Measurements from ENCODE around the gene CELF4.
A peak's percentile ranks its signal among the peaks of the same experiment; 100 is the strongest.

CELF4 gene

DNA sequence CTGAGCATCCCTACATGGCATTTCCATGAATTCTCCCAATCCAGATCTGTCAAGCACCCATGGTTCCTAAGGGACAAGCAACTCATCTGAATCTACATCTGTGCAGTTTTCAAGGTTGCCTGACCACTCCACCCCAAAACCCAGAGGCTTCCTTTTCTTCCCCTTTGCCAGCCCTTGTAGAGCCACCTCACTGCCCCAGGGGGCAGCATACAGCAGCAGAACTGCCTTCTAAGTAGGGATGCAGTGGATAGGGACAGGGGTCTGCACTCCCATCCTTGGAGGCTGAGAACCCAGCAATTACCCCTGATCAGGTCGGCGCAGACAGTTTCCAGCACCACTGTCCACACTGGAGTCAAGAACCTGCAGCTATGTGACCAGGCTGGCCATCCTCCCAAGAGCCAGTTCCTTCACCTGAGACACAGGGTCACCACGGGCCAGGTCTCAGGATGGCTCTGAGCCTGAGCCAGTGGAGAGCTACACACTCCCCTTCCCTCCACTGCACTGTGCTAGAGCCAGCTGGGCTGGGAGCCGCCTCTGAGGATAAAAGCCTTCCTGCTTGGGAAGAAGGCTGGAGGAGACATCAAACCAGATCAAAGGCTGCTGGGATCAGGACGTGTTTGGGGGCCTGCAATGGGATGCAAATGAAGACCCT is 283.1 kb downstream of the CELF4 start:
- TF ChIP-seq, protein P1, sequence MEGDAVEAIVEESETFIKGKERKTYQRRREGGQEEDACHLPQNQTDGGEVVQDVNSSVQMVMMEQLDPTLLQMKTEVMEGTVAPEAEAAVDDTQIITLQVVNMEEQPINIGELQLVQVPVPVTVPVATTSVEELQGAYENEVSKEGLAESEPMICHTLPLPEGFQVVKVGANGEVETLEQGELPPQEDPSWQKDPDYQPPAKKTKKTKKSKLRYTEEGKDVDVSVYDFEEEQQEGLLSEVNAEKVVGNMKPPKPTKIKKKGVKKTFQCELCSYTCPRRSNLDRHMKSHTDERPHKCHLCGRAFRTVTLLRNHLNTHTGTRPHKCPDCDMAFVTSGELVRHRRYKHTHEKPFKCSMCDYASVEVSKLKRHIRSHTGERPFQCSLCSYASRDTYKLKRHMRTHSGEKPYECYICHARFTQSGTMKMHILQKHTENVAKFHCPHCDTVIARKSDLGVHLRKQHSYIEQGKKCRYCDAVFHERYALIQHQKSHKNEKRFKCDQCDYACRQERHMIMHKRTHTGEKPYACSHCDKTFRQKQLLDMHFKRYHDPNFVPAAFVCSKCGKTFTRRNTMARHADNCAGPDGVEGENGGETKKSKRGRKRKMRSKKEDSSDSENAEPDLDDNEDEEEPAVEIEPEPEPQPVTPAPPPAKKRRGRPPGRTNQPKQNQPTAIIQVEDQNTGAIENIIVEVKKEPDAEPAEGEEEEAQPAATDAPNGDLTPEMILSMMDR (IDR thresholded peaks at IDR 0.05; ENCODE audit: low read depth, low read length): peak; percentile 40
- DNase-seq (ENCODE audit: low read depth, low spot score): no peak
- no peak overlapping the region for H3K4me3 ChIP-seq (ENCODE audit: low read depth, low read length)
- in situ Hi-C loops (cut with HindIII; ENCODE audit: low sequenced_read_pairs): no loop called here

DNA sequence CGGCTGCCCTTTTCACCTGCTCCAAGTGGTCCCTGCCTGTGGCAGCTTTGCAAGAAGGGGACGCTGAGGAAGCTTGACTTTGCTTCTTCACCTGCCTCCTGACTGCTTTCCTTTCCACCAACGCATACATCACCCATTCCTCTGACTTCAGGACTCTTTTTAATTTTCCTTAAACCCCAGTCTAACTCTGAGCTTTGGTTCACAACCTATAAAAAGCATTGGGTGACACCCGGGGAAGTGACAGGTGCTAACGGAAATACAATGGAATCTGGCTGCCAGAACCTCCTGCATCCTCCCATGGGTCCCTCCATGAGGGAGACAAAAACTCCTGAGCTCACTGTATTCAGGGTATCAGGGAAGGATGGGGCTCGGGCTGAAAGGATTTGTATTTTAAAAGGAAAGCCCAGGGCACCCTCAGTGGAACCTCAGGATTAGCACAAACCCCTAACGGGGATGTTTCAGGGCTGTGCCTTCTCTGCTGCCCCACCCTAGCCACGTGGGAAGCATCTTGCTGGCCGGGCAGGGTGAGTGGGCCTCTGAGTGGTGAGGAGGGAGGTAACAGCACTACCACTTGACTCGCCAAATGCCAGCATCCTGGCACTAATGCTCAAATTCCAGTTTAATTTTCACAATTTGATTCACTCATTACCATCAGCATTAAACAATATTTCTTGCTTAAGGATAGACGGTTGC is 284.8 kb downstream of the CELF4 start:
- in situ Hi-C loops (cut with HindIII; ENCODE audit: low sequenced_read_pairs): no loop called here
- TF ChIP-seq, protein P1 (IDR thresholded peaks at IDR 0.05; ENCODE audit: low read depth, low read length): no peak
- H3K4me3 ChIP-seq (ENCODE audit: low read depth, low read length): no peak overlapping the region
- DNase-seq (ENCODE audit: low read depth, low spot score): no peak

DNA sequence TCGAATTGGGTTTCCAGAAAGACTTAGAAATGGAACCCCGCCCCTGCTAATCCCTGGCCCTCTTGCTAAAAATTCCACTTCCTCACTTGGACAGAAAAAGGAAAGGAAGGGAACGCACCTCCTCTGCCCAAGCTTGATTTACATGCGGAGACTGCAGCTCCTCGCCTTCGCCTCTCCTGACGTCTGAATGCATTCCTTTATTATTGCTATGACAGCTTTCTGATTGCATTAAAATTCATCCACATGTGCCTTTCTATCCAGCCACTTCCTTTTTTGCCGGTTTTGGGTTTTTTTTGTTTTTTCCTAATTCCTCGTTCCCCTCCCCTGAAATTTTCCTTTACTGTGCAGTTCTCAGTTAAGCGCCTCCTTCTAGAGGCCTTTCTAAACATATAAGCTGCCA is 287.8 kb downstream of the CELF4 start:
- no peak overlapping the region for H3K4me3 ChIP-seq (ENCODE audit: low read depth, low read length)
- DNase-seq (ENCODE audit: low read depth, low spot score): no peak
- TF ChIP-seq, protein P1 (IDR thresholded peaks at IDR 0.05; ENCODE audit: low read depth, low read length): no peak
- in situ Hi-C loops (cut with HindIII; ENCODE audit: low sequenced_read_pairs): no loop called here

DNA sequence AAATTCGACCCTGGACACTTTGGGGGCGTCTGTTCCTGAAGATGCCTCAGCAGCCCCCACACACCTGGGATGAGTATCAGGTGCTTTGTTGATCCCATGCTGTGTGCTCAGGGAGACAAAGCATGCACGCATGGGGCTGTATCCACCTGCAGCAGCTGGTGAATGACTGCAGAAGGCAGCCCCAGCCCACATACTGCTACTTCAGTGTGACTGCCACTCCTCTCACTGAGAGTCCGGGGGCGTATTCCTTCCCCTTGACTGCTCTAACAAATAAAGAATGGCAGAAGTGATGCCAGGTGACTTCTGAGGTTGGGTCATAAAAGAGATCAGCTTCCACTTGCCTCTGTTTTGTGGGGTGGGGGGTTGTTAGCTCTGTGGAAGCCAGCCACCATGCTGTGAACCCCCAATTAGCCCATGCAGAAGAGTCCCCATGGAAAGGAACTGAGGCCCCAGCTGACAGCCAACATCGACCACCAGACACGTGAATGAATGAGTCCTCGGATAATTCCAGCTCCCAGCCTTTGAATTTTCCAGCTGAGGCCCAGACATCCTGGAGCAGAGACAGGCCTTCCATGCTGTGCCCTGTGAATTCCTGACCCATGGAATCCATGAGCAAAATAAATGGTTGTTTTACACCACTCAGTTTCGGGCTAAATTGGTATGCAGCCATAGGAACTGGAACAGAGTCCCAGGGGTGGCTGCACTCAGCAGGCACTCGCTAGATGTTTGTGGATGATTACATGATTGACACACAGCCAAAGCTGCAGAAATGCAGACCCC is 289.3 kb downstream of the CELF4 start:
- H3K4me3 ChIP-seq (ENCODE audit: low read depth, low read length): no peak overlapping the region
- TF ChIP-seq, protein P1 (IDR thresholded peaks at IDR 0.05; ENCODE audit: low read depth, low read length): no peak
- in situ Hi-C loops (cut with HindIII; ENCODE audit: low sequenced_read_pairs): no loop called here
- DNase-seq (ENCODE audit: low read depth, low spot score): no peak

DNA sequence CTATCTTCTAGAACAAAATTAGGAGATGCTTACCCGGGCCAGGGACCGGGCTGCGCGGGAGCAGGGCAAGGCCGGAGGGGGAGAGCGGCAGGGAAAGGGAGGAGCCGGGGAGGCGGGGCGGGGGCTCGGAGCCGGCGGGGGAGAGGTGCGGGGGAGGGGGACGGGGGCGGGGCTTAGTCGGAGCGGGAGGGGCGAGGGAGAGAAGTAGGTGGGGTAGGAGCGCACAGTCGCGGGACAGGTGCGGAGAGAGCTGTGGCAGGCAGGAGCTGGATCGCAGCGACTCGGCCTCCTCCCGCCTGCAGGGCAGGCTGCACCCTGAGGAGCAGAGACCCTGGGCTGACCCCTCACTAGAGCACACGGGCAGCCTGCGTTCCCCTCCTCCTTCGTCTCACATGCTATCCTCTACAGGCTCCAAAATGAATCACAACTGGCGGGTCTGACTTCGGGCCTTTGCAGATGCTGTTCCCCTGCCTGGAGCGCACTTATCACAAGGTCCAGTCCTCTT is 290.3 kb downstream of the CELF4 start:
- TF ChIP-seq, protein P1 (IDR thresholded peaks at IDR 0.05; ENCODE audit: low read depth, low read length): no peak
- in situ Hi-C loops (cut with HindIII; ENCODE audit: low sequenced_read_pairs): no loop called here
- DNase-seq (ENCODE audit: low read depth, low spot score): no peak
- no peak overlapping the region for H3K4me3 ChIP-seq (ENCODE audit: low read depth, low read length)
